Fibroblast of the aortic adventitia (primary cell): ENCODE results near the gene TNNC2. TPM values are rescaled to one million over a fixed set of nuclear protein-coding genes. Genes with fewer than 3 reads are reported as not detected.
"Not testable (repeated sequence)": the region's sequence is repeated elsewhere in the genome, so short reads cannot be mapped to it uniquely, and the experiment has no call there.

Experiments
- DNase-seq: peaks from one replicate; pipeline ENCODE4 v3.0.0-alpha.2; 2010; ENCODE audit warnings: low read depth
- H3K4me3 ChIP-seq: 2 replicates; pipeline ENCODE4 v1.5.1; 2011; ENCODE audit warnings: low read depth, mild to moderate bottlenecking, control low read depth, low read length, moderate library complexity
- CTCF ChIP-seq: IDR thresholded peaks from 2 replicates; pipeline ENCODE4 v1.5.1; 2011; ENCODE audit warnings: mild to moderate bottlenecking, low read length, control low read depth, inconsistent platforms; ENCODE audit not compliant: insufficient read depth
- total RNA-seq: library from RNA; depleted of rRNA; stranded (reverse); fragments of >200 nt; gene quantifications from 2 replicates; pipeline ENCODE4 v1.2.3, GENCODE V29; 2012; ENCODE audit warnings: low replicate concordance

Gene TNNC2
- 0.45 and 1.8 TPM in 2 replicates for total RNA-seq

GRCh38 chr20:45827030-45827652 is at the start of gene TNNC2:
TNNC2 (minus strand) TSS chr20:45827312; CDS start chr20:45827248, 64 bp downstream.
- no peak for DNase-seq
- TF ChIP-seq CTCF = no peak
- H3K4me3 ChIP-seq = no peak within 1 kb of the TSS

DNA sequence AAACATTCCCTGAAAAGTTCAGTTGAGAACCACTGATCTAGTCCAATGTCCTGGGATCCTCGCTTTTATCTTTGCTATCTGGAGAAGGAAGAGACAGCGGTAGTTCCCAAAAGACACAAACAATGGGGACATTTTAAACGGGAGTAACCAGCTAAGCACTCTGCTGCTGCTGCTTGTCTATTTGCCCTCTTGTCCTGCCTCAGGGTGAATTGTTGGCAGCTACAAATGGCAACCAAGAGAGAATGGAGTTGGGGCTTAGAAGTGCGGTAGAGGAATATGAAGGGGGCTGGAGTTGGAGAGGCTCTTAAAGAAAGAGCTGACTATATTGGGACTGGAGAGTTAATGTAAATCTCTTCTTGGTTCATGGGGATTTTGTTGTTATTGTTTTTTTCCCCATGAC is 47.5 kb upstream of the TNNC2 start:
- H3K4me3 ChIP-seq = no peak overlapping the region
- no peak for TF ChIP-seq CTCF
- DNase-seq = no peak

- not testable (repeated sequence) for DNase-seq
These were observed 47.0 kb upstream of the TNNC2 start for GRCh38 chr20:45874104-45874481.

DNA sequence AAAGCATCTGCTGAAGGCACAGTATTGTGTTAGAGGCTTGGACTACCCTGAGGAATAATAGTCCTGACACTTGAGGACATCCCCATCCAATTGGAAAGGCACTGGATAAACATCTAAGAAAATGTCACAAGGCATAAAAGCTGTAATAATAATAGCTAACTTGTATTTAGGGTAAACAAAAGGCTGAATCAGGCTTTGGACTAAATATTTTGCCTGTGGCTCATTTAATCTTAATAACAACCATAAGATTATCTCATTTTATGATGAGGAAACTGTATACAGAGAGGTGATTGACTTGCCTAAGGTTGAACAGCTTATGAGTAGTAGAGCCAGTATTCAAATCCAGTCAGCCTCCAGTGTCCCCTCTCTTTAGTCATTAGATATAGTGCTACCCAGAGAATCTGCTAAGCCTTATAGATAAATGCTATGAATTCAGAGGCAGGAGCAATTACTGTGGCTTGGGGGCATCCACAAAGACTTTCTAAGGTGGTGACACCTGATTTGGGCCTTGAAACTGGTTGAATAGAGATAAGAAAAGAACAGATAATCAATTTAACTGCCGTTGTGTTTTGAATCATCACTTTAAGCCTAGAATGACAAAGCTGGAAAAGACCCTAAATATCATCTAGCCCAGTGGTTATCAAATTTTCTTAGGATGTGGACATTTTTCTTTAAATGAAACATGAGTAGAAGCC is 46.4 kb upstream of the TNNC2 start:
- no peak for DNase-seq
- no peak for TF ChIP-seq CTCF
- no peak overlapping the region for H3K4me3 ChIP-seq

More at GRCh38 chr20:45874104-45874481, 47.0 kb upstream of the TNNC2 start:
- H3K4me3 ChIP-seq = not testable (repeated sequence)

- DNase-seq = no peak
- no peak overlapping the region for H3K4me3 ChIP-seq
These were observed 45.5 kb upstream of the TNNC2 start for GRCh38 chr20:45872626-45873025.

GRCh38 chr20:45867819-45868176 is 40.7 kb upstream of the TNNC2 start:
- H3K4me3 ChIP-seq = no peak overlapping the region
- DNase-seq = peak; percentile 72
- no peak for TF ChIP-seq CTCF

More at GRCh38 chr20:45872626-45873025, 45.5 kb upstream of the TNNC2 start:
- no peak for TF ChIP-seq CTCF

- no peak for DNase-seq
- no peak overlapping the region for H3K4me3 ChIP-seq
- TF ChIP-seq CTCF = no peak
These were observed 40.2 kb upstream of the TNNC2 start for GRCh38 chr20:45867136-45867818.
